IPS-18c (cell line): ENCODE measurements around the gene MGRN1.
A peak's percentile ranks its signal among the peaks of the same experiment; 100 is the strongest.

Experiments
- H3K4me3 ChIP-seq: 2 replicates; pipeline ENCODE4 v1.7.0; 2013; ENCODE audit warnings: low read depth, mild to moderate bottlenecking, low read length, moderate library complexity; ENCODE audit not compliant: insufficient read depth
- H3K9me3 ChIP-seq: one replicate; pipeline ENCODE4 v1.6.1; 2013; ENCODE audit warnings: mild to moderate bottlenecking, low read length, moderate library complexity; ENCODE audit not compliant: control insufficient read depth, insufficient read depth

Gene MGRN1

GRCh38 chr16:4624015-4624826 is at the start of gene MGRN1:
TSS of gene MGRN1 (plus strand) at chr16:4624826. CDS start at chr16:4624961, 135 bp downstream.
- H3K9me3 ChIP-seq: no peaks in the 10 kb centered on the region
- peak within 1 kb of the TSS; percentile 93 for H3K4me3 ChIP-seq

GRCh38 chr16:4574919-4575705 is 49.5 kb upstream of the MGRN1 start:
- Histone ChIP-seq H3K9me3 (peaks cover 2% of the 10 kb centered on the region), H3K4me3 (no peak overlapping the region)

GRCh38 chr16:4576008-4576407 is 48.6 kb upstream of the MGRN1 start:
- Histone ChIP-seq H3K9me3 (peaks cover 2% of the 10 kb centered on the region), H3K4me3 (no peak overlapping the region)

GRCh38 chr16:4578961-4579530 is 45.6 kb upstream of the MGRN1 start:
- Histone ChIP-seq H3K4me3 (no peak overlapping the region), H3K9me3 (peaks cover 2% of the 10 kb centered on the region)

DNA sequence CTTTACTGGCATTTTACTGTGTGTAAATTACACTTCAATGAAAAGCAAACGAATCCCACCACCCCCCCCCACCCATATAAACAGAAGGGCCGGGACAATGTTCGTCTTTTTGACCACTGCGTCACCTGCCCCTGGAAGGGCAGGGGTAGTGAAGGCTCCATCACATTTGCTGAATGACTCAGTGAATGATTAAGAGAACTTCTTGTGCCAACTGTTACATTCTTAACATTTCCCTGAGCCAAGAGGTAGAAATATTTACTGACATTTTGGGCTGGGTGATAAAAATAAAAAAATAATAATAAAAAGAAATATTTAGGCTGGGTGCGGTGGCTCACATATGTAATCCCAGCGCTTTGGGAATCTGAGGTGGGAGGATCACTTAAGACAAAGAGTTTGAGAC is 44.4 kb upstream of the MGRN1 start:
- H3K4me3 ChIP-seq: no peak overlapping the region
- H3K9me3 ChIP-seq: peaks cover 2% of the 10 kb centered on the region

- H3K4me3 ChIP-seq: no peak overlapping the region
Measured at GRCh38 chr16:4583906-4584305, 40.7 kb upstream of the MGRN1 start.

GRCh38 chr16:4586291-4586690 is 38.3 kb upstream of the MGRN1 start:
- Histone ChIP-seq H3K4me3 (no peak overlapping the region), H3K9me3 (no peaks in the 10 kb centered on the region)

More at GRCh38 chr16:4583906-4584305, 40.7 kb upstream of the MGRN1 start:
- H3K9me3 ChIP-seq: no peaks in the 10 kb centered on the region

DNA sequence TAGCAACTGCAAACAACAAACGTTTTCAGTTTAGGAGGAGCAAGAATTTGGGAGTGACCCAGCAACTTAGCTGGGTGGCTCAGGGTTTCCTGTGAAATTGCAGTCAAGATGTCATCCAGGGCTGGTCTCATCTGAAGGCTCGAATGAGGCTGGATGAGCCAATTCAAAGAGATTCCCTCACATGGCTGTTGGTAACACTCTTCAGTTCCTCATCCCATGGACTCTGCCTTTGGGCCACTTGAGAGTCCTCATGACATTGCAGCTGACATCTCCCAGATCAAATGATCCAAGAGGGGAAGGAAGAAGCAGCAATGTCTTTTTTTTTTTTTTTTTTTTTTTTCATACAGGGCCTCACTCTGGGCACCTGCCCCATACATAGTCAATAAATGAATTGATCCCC is 36.2 kb upstream of the MGRN1 start:
- no peaks in the 10 kb centered on the region for H3K9me3 ChIP-seq
- no peak overlapping the region for H3K4me3 ChIP-seq

DNA sequence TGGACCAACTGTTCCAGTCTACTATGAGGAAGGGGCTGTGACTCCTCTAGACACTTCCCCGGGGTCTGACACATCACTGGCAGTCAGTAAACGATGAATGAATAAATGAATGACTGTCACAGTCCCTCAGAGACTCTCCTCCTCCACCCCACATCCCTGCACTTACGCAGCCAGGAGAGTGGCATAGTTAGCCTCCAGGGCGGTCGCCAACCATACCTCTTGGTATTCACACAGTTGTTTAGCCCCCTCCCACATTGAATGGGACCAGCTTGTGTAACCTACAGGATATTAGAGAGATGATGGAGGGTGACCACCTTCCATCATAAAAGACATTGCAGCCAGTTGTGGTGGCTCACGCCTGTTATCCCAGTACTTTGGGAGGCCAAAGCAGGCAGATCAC is 35.7 kb upstream of the MGRN1 start:
- 0 out of 2 replicates have a peak overlapping the region, but pooled peaks have one; percentile 15 for H3K4me3 ChIP-seq
- no peaks in the 10 kb centered on the region for H3K9me3 ChIP-seq

GRCh38 chr16:4591191-4591590 is 33.4 kb upstream of the MGRN1 start:
- Histone ChIP-seq H3K4me3 (no peak overlapping the region), H3K9me3 (no peaks in the 10 kb centered on the region)

- no peaks in the 10 kb centered on the region for H3K9me3 ChIP-seq
- no peak overlapping the region for H3K4me3 ChIP-seq
Measured at GRCh38 chr16:4591706-4592470, 32.7 kb upstream of the MGRN1 start.

DNA sequence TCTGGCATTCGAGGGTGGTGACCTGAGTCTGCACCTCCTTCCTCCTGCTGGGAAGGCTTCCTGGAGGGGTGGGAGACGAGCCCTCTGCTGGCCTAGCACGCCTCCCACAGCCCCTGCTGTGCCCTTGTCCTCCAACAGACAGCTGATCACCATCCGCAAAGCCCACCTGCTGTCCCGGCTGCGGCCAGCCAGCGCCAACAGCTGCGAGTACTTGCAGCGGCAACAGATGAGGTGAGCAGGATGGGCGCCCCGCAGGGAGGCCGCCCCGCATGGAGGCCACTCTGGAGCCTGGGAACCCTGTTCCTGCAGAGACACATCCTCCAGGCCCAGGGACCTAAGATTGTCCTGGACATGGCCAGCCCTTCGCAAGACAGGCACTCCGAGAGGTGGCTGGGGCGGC is 31.5 kb upstream of the MGRN1 start:
- H3K9me3 ChIP-seq: no peaks in the 10 kb centered on the region
- no peak overlapping the region for H3K4me3 ChIP-seq

GRCh38 chr16:4594433-4595410 is 29.9 kb upstream of the MGRN1 start:
- Histone ChIP-seq H3K9me3 (no peaks in the 10 kb centered on the region), H3K4me3 (no peak overlapping the region)

DNA sequence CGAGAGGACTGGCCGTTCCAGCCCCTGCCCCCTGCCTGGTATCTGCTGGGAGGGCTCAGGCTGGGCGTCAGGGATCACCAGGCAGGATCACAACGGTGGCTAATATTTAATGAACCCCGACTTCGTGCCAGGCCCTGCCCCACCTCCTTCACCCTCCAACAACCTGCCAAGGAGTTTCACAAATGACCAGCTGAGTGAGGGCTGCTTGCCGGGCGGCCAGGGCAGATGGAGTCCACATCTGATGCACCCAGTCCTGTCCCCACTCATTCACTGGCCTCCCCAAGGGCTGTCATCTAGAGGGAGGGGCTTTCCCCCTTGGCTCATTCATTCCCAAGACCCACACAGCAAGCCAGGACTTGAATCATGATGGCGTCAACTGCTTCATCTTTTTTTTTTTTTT is 27.5 kb upstream of the MGRN1 start:
- no peaks in the 10 kb centered on the region for H3K9me3 ChIP-seq
- H3K4me3 ChIP-seq: no peak overlapping the region

- H3K4me3 ChIP-seq: no peak overlapping the region
- no peaks in the 10 kb centered on the region for H3K9me3 ChIP-seq
Measured at GRCh38 chr16:4599037-4599436, 25.6 kb upstream of the MGRN1 start.

GRCh38 chr16:4599545-4599944 is 25.1 kb upstream of the MGRN1 start:
- H3K4me3 ChIP-seq: no peak overlapping the region
- H3K9me3 ChIP-seq: no peaks in the 10 kb centered on the region
